AG08395 (cell line): Measurements from ENCODE around the gene PRDM4.

Experiments
- DNase-seq: peaks from one replicate; pipeline ENCODE4 v3.0.0; 2012; ENCODE audit warnings: mixed read lengths, low spot score

Gene PRDM4

GRCh38 chr12:107760809-107761501 lies at the start of gene PRDM4:
Gene PRDM4, minus strand, starts transcription at chr12:107761137. Its CDS starts 622 bp downstream, at chr12:107760515.
- DNase-seq, result peak; percentile 99

GRCh38 chr12:107807471-107808150 lies 46.7 kb upstream of the PRDM4 start:
- DNase-seq, result no peak

GRCh38 chr12:107805488-107806180 lies 44.7 kb upstream of the PRDM4 start:
- DNase-seq, result no peak

GRCh38 chr12:107803092-107803491 lies 42.2 kb upstream of the PRDM4 start:
- DNase-seq, result no peak

- DNase-seq, result no peak
Observed at GRCh38 chr12:107801150-107801549, 40.2 kb upstream of the PRDM4 start.

GRCh38 chr12:107798580-107798979 lies 37.6 kb upstream of the PRDM4 start:
- DNase-seq, result no peak

GRCh38 chr12:107794451-107794850 lies 33.5 kb upstream of the PRDM4 start:
- DNase-seq, result no peak

- DNase-seq, result no peak
Observed at GRCh38 chr12:107791465-107792089, 30.6 kb upstream of the PRDM4 start.

GRCh38 chr12:107788690-107789458 lies 27.9 kb upstream of the PRDM4 start:
- DNase-seq, result no peak

GRCh38 chr12:107788281-107788680 lies 27.3 kb upstream of the PRDM4 start:
- no peak for DNase-seq

GRCh38 chr12:107783406-107784376 lies 22.8 kb upstream of the PRDM4 start:
- no peak for DNase-seq

GRCh38 chr12:107782067-107782466 lies 21.1 kb upstream of the PRDM4 start:
- no peak for DNase-seq

GRCh38 chr12:107780298-107780697 lies 19.4 kb upstream of the PRDM4 start:
- no peak for DNase-seq

- DNase-seq, result no peak
Observed at GRCh38 chr12:107779077-107779831, 18.3 kb upstream of the PRDM4 start.

GRCh38 chr12:107778383-107779025 lies 17.6 kb upstream of the PRDM4 start:
- DNase-seq, result no peak

- no peak for DNase-seq
Observed at GRCh38 chr12:107776171-107776570, 15.2 kb upstream of the PRDM4 start.

- DNase-seq, result no peak
Observed at GRCh38 chr12:107775093-107775721, 14.3 kb upstream of the PRDM4 start.

- no peak for DNase-seq
Observed at GRCh38 chr12:107774349-107775029, 13.6 kb upstream of the PRDM4 start, which contains the start of gene ASCL4. Gene ASCL4, plus strand, starts transcription at chr12:107774704. Its CDS starts 515 bp downstream, at chr12:107775219.
